IMR-90 (cell line): Measurements from ENCODE around the gene ACAP2. TPM values are rescaled to one million over a fixed set of nuclear protein-coding genes. Genes with fewer than 3 reads are reported as not detected.
A peak's percentile ranks its signal among the peaks of the same experiment; 100 is the strongest.

ENCODE experiments used
- ATAC-seq: fragments of 200-7000 bp; cut with Tn5 transposase; 2 replicates; pipeline ENCODE4 v1.9.1; 2020; ENCODE audit warnings: low read depth, mild to moderate bottlenecking, moderate library complexity
- BruUV-seq: library from RNA; stranded (reverse); fragments of 400-500 nt; replicated peaks from 2 replicates; lab custom pipeline; 2021; lab: Mats Ljungman, UMichigan
- CTCF ChIA-PET: fragments of 300-600 bp; formaldehyde crosslinking; extraction: SDS; loops from one replicate; lab custom pipeline; 2021; ENCODE audit warnings: antibody characterized with exemption; lab: Yijun Ruan, JAX
- POLR2A ChIA-PET: fragments of 300-600 bp; sonication (Branson Sonifier 250); formaldehyde crosslinking; loops from one replicate; lab custom pipeline; 2022; ENCODE audit warnings: antibody characterized with exemption; ENCODE audit not compliant: unreplicated experiment; lab: Charles Lee
- DNase-seq: peaks from one replicate; pipeline ENCODE4 v3.0.0; 2013
- H2AFZ ChIP-seq: replicated peaks from 2 replicates; pipeline ENCODE3; 2013; ENCODE audit warnings: low read length, mild to moderate bottlenecking; ENCODE audit not compliant: poor library complexity
- H2AK5ac ChIP-seq: 2 replicates; pipeline ENCODE4 v1.6.1; 2013; ENCODE audit warnings: low read depth, low read length, inconsistent platforms
- H2AK9ac ChIP-seq: replicated peaks from 2 replicates; pipeline ENCODE3; 2013; ENCODE audit warnings: mild to moderate bottlenecking, low read depth, low read length, moderate library complexity; ENCODE audit not compliant: poor library complexity
- H2BK120ac ChIP-seq: 2 replicates; pipeline ENCODE4 v1.6.1; 2013; ENCODE audit warnings: low read depth, low read length, inconsistent platforms
- H2BK15ac ChIP-seq: 3 replicates; pipeline ENCODE4 v1.6.1; 2013; ENCODE audit warnings: low read depth, low read length, inconsistent platforms
- H2BK20ac ChIP-seq: 2 replicates; pipeline ENCODE4 v1.6.1; 2013; ENCODE audit warnings: low read depth, mild to moderate bottlenecking, inconsistent platforms, low read length, moderate library complexity
- H2BK5ac ChIP-seq: 2 replicates; pipeline ENCODE4 v1.6.1; 2013; ENCODE audit warnings: mild to moderate bottlenecking, low read depth, low read length, inconsistent platforms; ENCODE audit not compliant: poor library complexity, severe bottlenecking
- H3K14ac ChIP-seq: replicated peaks from 2 replicates; pipeline ENCODE4 v1.6.1; 2013; ENCODE audit warnings: low read depth, low read length, inconsistent platforms
- H3K18ac ChIP-seq: 2 replicates; pipeline ENCODE4 v1.6.1; 2013; ENCODE audit warnings: low read depth, low read length, control low read depth
- H3K23ac ChIP-seq: 2 replicates; pipeline ENCODE4 v1.6.1; 2013; ENCODE audit warnings: low read depth, low read length, inconsistent platforms
- H3K27ac ChIP-seq: 2 replicates; pipeline ENCODE4 v1.5.1; 2013; ENCODE audit warnings: mild to moderate bottlenecking, control low read depth, low read length; ENCODE audit not compliant: insufficient read depth
- H3K27me3 ChIP-seq: 2 replicates; pipeline ENCODE4 v1.6.1; 2013; ENCODE audit warnings: low read length; ENCODE audit not compliant: control insufficient read depth, insufficient read depth
- H3K36me3 ChIP-seq: 2 replicates; pipeline ENCODE4 v1.6.1; 2013; ENCODE audit warnings: low read length, mixed read lengths; ENCODE audit not compliant: control insufficient read depth, insufficient read depth
- H3K4ac ChIP-seq: 2 replicates; pipeline ENCODE4 v1.6.1; 2013; ENCODE audit warnings: low read depth, low read length, inconsistent platforms
- H3K4me1 ChIP-seq: 2 replicates; pipeline ENCODE4 v1.6.1; 2013; ENCODE audit warnings: low read length, mixed read lengths; ENCODE audit not compliant: control insufficient read depth, insufficient read depth
- H3K4me2 ChIP-seq: 2 replicates; pipeline ENCODE4 v1.6.1; 2013; ENCODE audit warnings: low read depth, mild to moderate bottlenecking, control low read depth, low read length, moderate library complexity
- H3K4me3 ChIP-seq: 2 replicates; pipeline ENCODE4 v1.5.1; 2013; ENCODE audit warnings: low read depth, mild to moderate bottlenecking, control low read depth, low read length, moderate library complexity; ENCODE audit not compliant: insufficient read depth
- H3K56ac ChIP-seq: 2 replicates; pipeline ENCODE4 v1.6.1; 2013; ENCODE audit warnings: low read length, inconsistent platforms; ENCODE audit not compliant: insufficient read depth; ENCODE audit errors: extremely low read depth
- H3K79me1 ChIP-seq, 2 experiments: 2 replicates each; pipeline ENCODE4 v1.6.1; 2013; ENCODE audit warnings: low read length in 2 of 2, inconsistent platforms in 1 of 2, low read depth in 1 of 2
- H3K9ac ChIP-seq: 2 replicates; pipeline ENCODE4 v1.6.1; 2013; ENCODE audit warnings: low read depth, low read length, control low read depth
- H3K9me1 ChIP-seq: 2 replicates; pipeline ENCODE4 v1.6.1; 2013; ENCODE audit warnings: low read length, inconsistent platforms; ENCODE audit not compliant: insufficient read depth
- H3K9me3 ChIP-seq: 2 replicates; pipeline ENCODE4 v1.6.1; 2013; ENCODE audit warnings: low read length; ENCODE audit not compliant: control insufficient read depth, insufficient read depth
- H4K20me1 ChIP-seq: 2 replicates; pipeline ENCODE4 v1.6.1; 2013; ENCODE audit warnings: low read length, inconsistent platforms; ENCODE audit not compliant: insufficient read depth
- H4K5ac ChIP-seq: 2 replicates; pipeline ENCODE4 v1.6.1; 2013; ENCODE audit warnings: mild to moderate bottlenecking, low read depth, low read length, control low read depth
- H4K8ac ChIP-seq, 2 experiments: 2 replicates each; pipeline ENCODE4 v1.6.1; 2013; ENCODE audit warnings: low read depth in 2 of 2, low read length in 2 of 2, control low read depth in 1 of 2, inconsistent platforms in 1 of 2
- H4K91ac ChIP-seq: 2 replicates; pipeline ENCODE4 v1.6.1; 2013; ENCODE audit warnings: low read depth, low read length, inconsistent platforms; ENCODE audit not compliant: insufficient read depth
- CTCF ChIP-seq: conservative IDR thresholded peaks from 2 replicates; pipeline ENCODE4 v1.5.1; 2012; ENCODE audit warnings: mild to moderate bottlenecking, low read depth, low read length, improper control_type of control experiment
- RAD21 ChIP-seq: IDR thresholded peaks from 2 replicates; pipeline ENCODE4 v1.6.1; 2012; ENCODE audit warnings: low read length, improper control_type of control experiment
- RCOR1 ChIP-seq: IDR thresholded peaks from 2 replicates; pipeline ENCODE4 v1.6.1; 2012; ENCODE audit warnings: mild to moderate bottlenecking, low read length, improper control_type of control experiment; ENCODE audit not compliant: insufficient replicate concordance
- SMC3 ChIP-seq: fragments of 150-350 bp; IDR thresholded peaks from 2 replicates; pipeline ENCODE4 v1.6.1; 2016; ENCODE audit warnings: low read depth, mild to moderate bottlenecking, antibody characterized with exemption, low read length, moderate library complexity
- WGBS, 2 experiments: methylation state at CpG; one replicate each; pipeline versions ENCODE4 v1.1.5 to v1.1.7; 2013; ENCODE audit warnings: missing lambda C conversion rate in 2 of 2; ENCODE audit not compliant: insufficient read length in 1 of 2; ENCODE audit errors: extremely low coverage in 2 of 2; 5-methylcytosine and 5-hydroxymethylcytosine counted together
- dilution Hi-C: fragments of 300-500 bp; cut with HindIII; formaldehyde crosslinking; loops from one replicate; pipeline ENCODE4 v1.14.3; 2018; ENCODE audit warnings: low sequenced_read_pairs; ENCODE audit not compliant: unreplicated experiment
- in situ Hi-C: fragments of 300-500 bp; cut with MboI; formaldehyde crosslinking; loops from 3 replicates; pipeline ENCODE4 v1.14.3; 2019; ENCODE audit warnings: low sequenced_read_pairs, inconsistent platforms, mixed read lengths
- intact Hi-C: fragments of 100-400 bp; cut with micrococcal nuclease; formaldehyde crosslinking; loops from 2 replicates; pipeline ENCODE4 v1.10.0; 2022
- polyA plus RNA-seq, 3 experiments: library from polyadenylated mRNA; depleted of rRNA; stranded (reverse); fragments of >200 nt; gene quantifications; 2 replicates each; pipeline ENCODE4 v1.2.3, GENCODE V29; 2012; ENCODE audit warnings: low replicate concordance in 1 of 3
- total RNA-seq: library from RNA; depleted of rRNA; stranded (reverse); fragments of >200 nt; gene quantifications from 2 replicates; pipeline ENCODE4 v1.2.3, GENCODE V29; 2012

ACAP2 gene
- total and polyA plus RNA-seq, 2 of the 4 experiments (the other 2 are of a cell fraction), result 11.9 to 35.1 TPM

GRCh38 chr3:195226900-195227447 is 215.8 kb downstream of the ACAP2 start:
- CTCF ChIA-PET, result interaction anchor here (0.8 to 1.3 kb wide), 2 partner anchors 16 to 541 kb away, joined by 3 to 5 read pairs; partner anchors contain the start of gene FAM43A
- intact Hi-C loops, result no loop called here

More at GRCh38 chr3:195226900-195227447, 215.8 kb downstream of the ACAP2 start:
- Histone ChIP-seq H3K23ac (no peak overlapping the region), H3K79me1 (peaks cover 0 to 21% of the 10 kb centered on the region in 2 experiments; a peak in 2 of 4 replicates), H3K9ac (no peak overlapping the region), H3K4me3 (no peak overlapping the region), H3K9me1 (0 out of 2 replicates have a peak, but pooled peaks cover 2% of the 10 kb centered on the region), H3K56ac (no peak overlapping the region), H2AFZ (peak overlapping the region; percentile 78), H3K36me3 (peaks cover 7% of the 10 kb centered on the region), H2AK5ac (no peak overlapping the region; the same call in 1 of the 2 replicates), H3K27me3 (no peaks in the 10 kb centered on the region), H2AK9ac (no peak overlapping the region), H4K8ac (no peak overlapping the region), H3K27ac (no peak overlapping the region), H3K4me2 (no peak overlapping the region), H3K9me3 (no peaks in the 10 kb centered on the region), H4K91ac (no peak overlapping the region), H2BK120ac (peak overlapping the region; percentile 9), H3K4ac (0 out of 2 replicates have a peak overlapping the region, but pooled peaks have one; percentile 20), H3K4me1 (peaks cover 4% of the 10 kb centered on the region; the same call in 1 of the 2 replicates), H3K14ac (no peak overlapping the region), H2BK20ac (no peak overlapping the region; the same call in 1 of the 2 replicates), H4K20me1 (no peaks in the 10 kb centered on the region), H2BK5ac (no peak overlapping the region), H3K18ac (no peak overlapping the region), H2BK15ac (no peak overlapping the region), H4K5ac (no peak overlapping the region)
- TF ChIP-seq RCOR1 (no peak), SMC3 (peak; percentile 45), RAD21 (peak; percentile 46), CTCF (peak; percentile 49)
- no TSS peak for BruUV-seq
- in situ Hi-C loops, result no loop called here
- dilution Hi-C loops, result no loop called here
- peak; percentile 80 for ATAC-seq
- POLR2A ChIA-PET, result interaction anchor here (0.6 kb wide), 1 partner anchor 534 kb away, joined by 3 read pairs; no protein-coding TSS in a partner anchor
- DNase-seq, result peak; percentile 32
- 100% methylated on average over 3 of the region's 9 CpGs; no CpG with 5 or more reads in 1 of the 2 experiments for WGBS, 2 experiments
